GM21515 (cell line): Measurements from ENCODE around the gene SHE.

Experiments
- ATAC-seq: cut with Tn5 transposase; IDR thresholded peaks from one replicate; pipeline ENCODE4 v1.9.1; 2021; ENCODE audit not compliant: unreplicated experiment

The SHE gene

GRCh38 chr1:154481053-154481452 is 21.2 kb downstream of the SHE start:
- no peak for ATAC-seq

- no peak for ATAC-seq
These were observed 22.3 kb downstream of the SHE start for GRCh38 chr1:154479764-154480421.

GRCh38 chr1:154478639-154479038 is 23.6 kb downstream of the SHE start:
- ATAC-seq, result no peak

GRCh38 chr1:154478013-154478412 is 24.2 kb downstream of the SHE start:
- ATAC-seq, result no peak

GRCh38 chr1:154476791-154477190 is 25.4 kb downstream of the SHE start:
- ATAC-seq, result no peak

GRCh38 chr1:154474802-154475201 is 27.4 kb downstream of the SHE start:
- no peak for ATAC-seq

GRCh38 chr1:154471304-154471703 is 30.9 kb downstream of the SHE start:
- ATAC-seq, result no peak

- ATAC-seq, result no peak
These were observed 32.2 kb downstream of the SHE start for GRCh38 chr1:154469844-154470560.

GRCh38 chr1:154468535-154469250 is 33.5 kb downstream of the SHE start:
- ATAC-seq, result no peak

GRCh38 chr1:154467434-154468102 is 34.6 kb downstream of the SHE start:
- ATAC-seq, result no peak

- no peak for ATAC-seq
These were observed 35.2 kb downstream of the SHE start for GRCh38 chr1:154466921-154467417.

GRCh38 chr1:154466206-154466605 is 36.0 kb downstream of the SHE start:
- ATAC-seq, result no peak

- ATAC-seq, result no peak
These were observed 36.5 kb downstream of the SHE start for GRCh38 chr1:154465621-154466195.

- no peak for ATAC-seq
These were observed 38.7 kb downstream of the SHE start for GRCh38 chr1:154463512-154463990.

GRCh38 chr1:154460695-154461260 is 41.4 kb downstream of the SHE start:
- no peak for ATAC-seq

GRCh38 chr1:154459080-154459479 is 43.1 kb downstream of the SHE start:
- no peak for ATAC-seq

- ATAC-seq, result no peak
These were observed 45.6 kb downstream of the SHE start for GRCh38 chr1:154456631-154457030.

- no peak for ATAC-seq
These were observed 47.7 kb downstream of the SHE start for GRCh38 chr1:154454386-154455120.

GRCh38 chr1:154453574-154454352 is 48.4 kb downstream of the SHE start:
- ATAC-seq, result no peak
